Effector memory CD8-positive, alpha-beta T cell (primary cell): ENCODE results near the gene DDO.
"Not testable (repeated sequence)": the region's sequence is repeated elsewhere in the genome, so short reads cannot be mapped to it uniquely, and the experiment has no call there.

Experiments
- ATAC-seq: fragments of 150-1000 bp; cut with Tn5 transposase; replicated peaks from 2 replicates; pipeline ENCODE4 v1.10.0; 2021; ENCODE audit warnings: mild to moderate bottlenecking, moderate library complexity
- DNase-seq, 3 experiments: peaks; one replicate each; pipeline ENCODE4 v3.0.0; 2021
- H3K27ac Mint-ChIP-seq, 2 donors: one replicate each; pipeline ENCODE4 v1.8.0; 2022; ENCODE audit warnings: mild to moderate bottlenecking in 2 of 2, mixed read lengths in 2 of 2, moderate library complexity in 2 of 2
- H3K27me3 Mint-ChIP-seq, 2 donors: one replicate each; pipeline ENCODE4 v1.8.0; 2022; ENCODE audit warnings: mixed read lengths in 2 of 2
- H3K36me3 Mint-ChIP-seq: one replicate; pipeline ENCODE4 v1.8.0; 2022; ENCODE audit warnings: mild to moderate bottlenecking, moderate library complexity, mixed read lengths; ENCODE audit not compliant: insufficient read depth
- H3K4me1 Mint-ChIP-seq, 2 donors: one replicate each; pipeline ENCODE4 v1.8.0; 2022; ENCODE audit warnings: low read depth in 2 of 2, mixed read lengths in 2 of 2
- H3K4me3 Mint-ChIP-seq, 2 donors: one replicate each; pipeline ENCODE4 v1.8.0; 2022; ENCODE audit warnings: mild to moderate bottlenecking in 2 of 2, mixed read lengths in 2 of 2, moderate library complexity in 2 of 2
- H3K9me3 Mint-ChIP-seq, 2 donors: one replicate each; pipeline ENCODE4 v1.8.0; 2022; ENCODE audit warnings: mixed read lengths in 2 of 2
- total RNA-seq, 9 experiments: gene quantifications; one replicate each; lab custom pipeline; 2026; lab: John Stamatoyannopoulos, UW

Gene DDO, protein sequence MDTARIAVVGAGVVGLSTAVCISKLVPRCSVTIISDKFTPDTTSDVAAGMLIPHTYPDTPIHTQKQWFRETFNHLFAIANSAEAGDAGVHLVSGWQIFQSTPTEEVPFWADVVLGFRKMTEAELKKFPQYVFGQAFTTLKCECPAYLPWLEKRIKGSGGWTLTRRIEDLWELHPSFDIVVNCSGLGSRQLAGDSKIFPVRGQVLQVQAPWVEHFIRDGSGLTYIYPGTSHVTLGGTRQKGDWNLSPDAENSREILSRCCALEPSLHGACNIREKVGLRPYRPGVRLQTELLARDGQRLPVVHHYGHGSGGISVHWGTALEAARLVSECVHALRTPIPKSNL
- 0 to 0.07 (median 0) reads per million in 9 experiments for total RNA-seq

DNA sequence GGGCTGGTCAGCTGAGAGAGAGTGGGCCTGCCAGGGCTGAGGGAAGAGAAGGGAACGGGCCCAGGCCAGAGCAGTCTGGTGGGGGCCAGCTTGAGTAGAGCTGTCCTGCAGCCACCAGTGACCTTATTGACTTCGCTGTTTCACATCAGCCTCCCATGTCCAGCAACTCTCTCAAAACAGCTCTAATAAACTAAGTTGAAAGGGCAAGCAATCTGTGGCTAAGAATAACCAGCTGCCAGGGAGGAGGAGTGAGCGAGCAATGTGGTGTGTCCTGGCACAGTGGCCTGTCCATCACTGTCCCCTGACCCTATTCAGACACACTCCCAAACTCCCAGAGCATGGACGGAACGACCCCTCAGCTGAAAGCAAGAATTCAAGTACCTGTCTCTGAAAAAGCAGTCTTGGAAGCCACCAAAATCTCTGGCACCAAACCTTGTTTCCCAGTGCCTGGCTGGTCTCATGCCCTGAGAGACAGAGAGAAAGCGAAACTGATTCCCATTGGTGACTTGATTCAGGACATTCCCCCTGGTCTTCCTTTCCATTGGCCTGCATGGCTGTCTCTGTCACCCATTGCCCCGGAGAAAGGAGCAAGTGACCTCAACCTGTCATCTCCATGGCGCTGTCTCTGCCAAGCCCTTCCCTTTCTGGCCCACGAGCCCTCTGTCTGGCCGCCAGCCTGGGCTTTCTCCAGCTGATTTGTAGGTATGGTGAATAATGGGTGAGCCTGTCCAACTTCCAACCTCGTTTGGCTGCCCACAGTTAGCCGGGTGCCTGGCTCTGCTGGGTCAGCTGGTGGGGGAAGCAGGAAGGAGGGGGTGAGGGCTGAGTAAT is at the start of gene DDO:
Gene DDO, minus strand, starts transcription at position 490 of the 831 bp plus-strand sequence. CDS start 2,113 bp downstream, outside the sequence.
- ATAC-seq (peak; percentile 32), DNase-seq (no peak)
- H3K27me3 Mint-ChIP-seq: peaks cover 28 to 60% of the 10 kb centered on the region in 2 donors
- peak within 1 kb of the TSS; percentile 18 to 44 for H3K4me3 Mint-ChIP-seq
- H3K4me1 Mint-ChIP-seq: peaks cover 5% of the 10 kb centered on the region in 2 donors
- no peaks in the 10 kb centered on the region for H3K36me3 Mint-ChIP-seq
- no peaks in the 10 kb centered on the region for H3K9me3 Mint-ChIP-seq
- H3K27ac Mint-ChIP-seq: peak within 1 kb of the TSS in 1 of 2 donors; percentile 15

- Mint-ChIP-seq H3K27ac (no peak overlapping the region), H3K9me3 (peaks cover 3 to 10% of the 10 kb centered on the region in 2 donors), H3K27me3 (peaks cover 40% of the 10 kb centered on the region in 2 donors), H3K4me1 (no peaks in the 10 kb centered on the region), H3K36me3 (peaks cover 3% of the 10 kb centered on the region), H3K4me3 (no peak overlapping the region)
- ATAC-seq (no peak), DNase-seq (no peak)
These were observed 47.6 kb upstream of the DDO start for GRCh38 chr6:110462884-110463481.

- Mint-ChIP-seq H3K4me3 (no peak overlapping the region), H3K27me3 (peaks cover 46 to 52% of the 10 kb centered on the region in 2 donors), H3K4me1 (no peaks in the 10 kb centered on the region), H3K27ac (no peak overlapping the region), H3K36me3 (peaks cover 3% of the 10 kb centered on the region), H3K9me3 (peaks cover 3 to 10% of the 10 kb centered on the region in 2 donors)
- DNase-seq (no peak), ATAC-seq (no peak)
These were observed 46.0 kb upstream of the DDO start for GRCh38 chr6:110461376-110461775.

DNA sequence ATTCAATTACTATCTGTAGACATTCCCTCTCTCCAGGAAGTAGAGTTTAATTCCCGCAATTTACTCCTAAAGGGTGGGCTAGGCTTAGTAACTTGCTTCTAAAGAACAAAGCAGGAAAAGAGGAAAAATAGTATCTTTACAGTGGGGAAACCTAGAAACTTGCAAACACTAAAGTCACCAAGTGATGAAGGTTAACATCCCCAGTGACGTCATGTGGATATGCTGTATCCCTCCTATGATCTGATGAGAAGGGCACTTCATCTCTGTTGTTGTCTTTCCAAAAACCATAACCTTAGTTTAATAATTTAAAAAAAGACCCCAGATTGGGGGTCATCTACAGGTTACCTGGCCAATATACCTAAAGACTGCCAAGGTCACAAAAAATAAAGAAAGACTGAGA is 43.8 kb upstream of the DDO start:
- no peak overlapping the region for H3K4me3 Mint-ChIP-seq
- ATAC-seq: no peak
- no peak overlapping the region for H3K27ac Mint-ChIP-seq
- peaks cover 25 to 42% of the 10 kb centered on the region in 2 donors for H3K27me3 Mint-ChIP-seq
- DNase-seq: no peak
- no peaks in the 10 kb centered on the region for H3K4me1 Mint-ChIP-seq
- peaks cover 3% of the 10 kb centered on the region for H3K36me3 Mint-ChIP-seq
- H3K9me3 Mint-ChIP-seq: peaks cover 3 to 7% of the 10 kb centered on the region in 2 donors

DNA sequence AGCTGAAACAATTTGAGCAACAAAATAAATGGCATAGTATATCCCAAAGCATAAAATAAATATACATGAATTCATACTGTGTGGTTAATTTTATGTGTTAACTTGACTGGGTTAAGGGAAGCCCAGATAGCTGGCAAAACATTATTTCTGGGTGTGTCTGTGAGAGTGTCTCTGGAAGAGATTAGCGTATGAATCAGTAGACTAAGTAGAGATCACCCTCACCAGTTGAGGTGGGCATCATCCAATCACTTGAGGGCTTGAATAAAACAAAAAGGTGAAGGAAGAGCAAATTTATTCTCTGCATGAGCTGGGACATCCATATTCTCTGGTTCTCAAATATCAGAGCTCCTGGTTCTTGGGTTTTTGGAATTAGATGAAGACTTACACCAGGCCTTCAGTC is 43.1 kb upstream of the DDO start:
- H3K36me3 Mint-ChIP-seq: peaks cover 3% of the 10 kb centered on the region

GRCh38 chr6:110457567-110458175 is 42.3 kb upstream of the DDO start:
- not testable (repeated sequence) for H3K4me1 Mint-ChIP-seq, ATAC-seq, H3K27ac Mint-ChIP-seq, H3K36me3 Mint-ChIP-seq, DNase-seq, H3K4me3 Mint-ChIP-seq, H3K9me3 Mint-ChIP-seq
- peaks cover 32 to 35% of the 10 kb centered on the region in 2 donors for H3K27me3 Mint-ChIP-seq

More for the DNA sequence above, 43.1 kb upstream of the DDO start:
- H3K27ac Mint-ChIP-seq: no peak overlapping the region
- peaks cover 25 to 36% of the 10 kb centered on the region in 2 donors for H3K27me3 Mint-ChIP-seq
- no peak for ATAC-seq
- H3K4me1 Mint-ChIP-seq: no peaks in the 10 kb centered on the region
- H3K9me3 Mint-ChIP-seq: peaks cover 0 to 3% of the 10 kb centered on the region in 2 donors
- no peak for DNase-seq
- no peak overlapping the region for H3K4me3 Mint-ChIP-seq

DNA sequence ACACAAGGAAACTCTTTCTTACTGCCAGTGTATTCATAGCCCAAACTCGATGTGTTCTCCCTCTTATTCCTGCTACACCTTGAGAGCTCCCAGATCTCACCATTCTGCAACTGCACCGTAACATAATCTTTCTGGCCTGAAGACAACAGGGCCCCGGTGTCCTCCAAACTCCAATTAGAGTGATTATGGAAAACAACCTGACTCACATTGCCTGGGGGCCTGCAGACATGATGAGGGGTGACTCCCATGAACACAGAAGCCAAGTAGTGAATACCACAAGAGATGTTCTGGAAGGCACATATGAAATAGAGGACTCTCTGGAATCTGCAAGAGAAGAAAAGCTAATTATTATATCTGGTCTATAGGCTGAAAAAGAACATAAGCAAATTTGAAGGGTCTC is 41.3 kb upstream of the DDO start:
- DNase-seq (no peak), ATAC-seq (no peak)
- Mint-ChIP-seq H3K9me3 (peaks cover 0 to 2% of the 10 kb centered on the region in 2 donors), H3K4me3 (no peak overlapping the region), H3K36me3 (no peaks in the 10 kb centered on the region), H3K27me3 (peaks cover 32 to 35% of the 10 kb centered on the region in 2 donors), H3K4me1 (no peaks in the 10 kb centered on the region), H3K27ac (no peak overlapping the region)

DNA sequence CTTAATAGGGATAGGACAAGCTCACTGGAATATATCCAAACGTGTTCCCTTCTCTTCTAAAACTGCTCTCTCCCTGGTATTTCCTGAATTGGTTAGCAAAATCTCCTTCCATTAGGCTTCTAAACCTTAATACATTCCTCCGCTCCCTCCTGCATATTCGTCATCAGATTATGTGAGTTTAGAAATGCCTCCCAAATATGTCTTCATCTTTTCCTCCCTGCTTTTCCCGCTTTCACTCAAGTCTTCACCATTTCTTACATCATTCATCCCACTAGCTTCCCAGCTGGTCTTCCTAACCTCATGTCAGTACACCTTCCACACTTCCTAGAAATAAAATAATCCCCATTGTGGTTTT is 34.1 kb upstream of the DDO start:
- ATAC-seq (no peak), DNase-seq (no peak)
- Mint-ChIP-seq H3K36me3 (no peaks in the 10 kb centered on the region), H3K4me3 (no peak overlapping the region), H3K9me3 (no peaks in the 10 kb centered on the region), H3K27me3 (peaks cover 15 to 28% of the 10 kb centered on the region in 2 donors), H3K4me1 (no peaks in the 10 kb centered on the region), H3K27ac (no peak overlapping the region)

DNA sequence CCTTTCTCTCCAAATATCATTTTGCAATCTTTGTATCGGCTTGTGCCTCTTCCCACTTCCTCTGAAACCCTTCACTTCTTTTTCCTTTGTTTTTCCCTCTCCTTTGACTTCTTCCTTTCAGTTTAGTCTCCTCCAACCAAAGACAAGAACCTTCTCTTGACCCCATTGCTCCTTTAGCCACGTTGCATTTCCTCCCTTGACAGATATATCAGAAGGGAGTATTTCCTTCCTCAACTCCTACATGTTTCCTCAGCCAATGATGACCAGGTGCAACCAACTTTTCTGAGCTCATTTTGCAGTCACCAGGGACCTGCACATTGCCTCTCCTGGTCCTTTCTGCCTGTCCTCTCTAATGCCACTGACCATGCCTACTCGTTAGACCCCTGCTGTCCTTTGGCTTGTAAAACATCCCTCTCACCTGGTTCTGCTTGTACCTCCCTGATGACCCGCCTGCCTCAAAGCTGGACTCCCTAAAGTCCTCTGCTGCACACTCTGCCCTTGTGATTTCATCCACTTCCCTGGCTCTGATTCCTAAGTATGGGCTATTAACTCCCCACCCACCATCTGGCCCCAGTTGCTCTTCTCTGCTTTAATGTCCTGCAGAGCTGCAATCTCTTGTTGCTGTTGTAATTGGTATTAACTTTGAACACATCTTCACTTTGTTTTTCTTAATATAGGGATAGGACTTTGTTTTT is 33.6 kb upstream of the DDO start:
- DNase-seq (no peak), ATAC-seq (no peak)
- Mint-ChIP-seq H3K27ac (no peak overlapping the region), H3K27me3 (peaks cover 15 to 26% of the 10 kb centered on the region in 2 donors), H3K4me3 (no peak overlapping the region), H3K9me3 (no peaks in the 10 kb centered on the region), H3K36me3 (no peaks in the 10 kb centered on the region), H3K4me1 (no peaks in the 10 kb centered on the region)

DNA sequence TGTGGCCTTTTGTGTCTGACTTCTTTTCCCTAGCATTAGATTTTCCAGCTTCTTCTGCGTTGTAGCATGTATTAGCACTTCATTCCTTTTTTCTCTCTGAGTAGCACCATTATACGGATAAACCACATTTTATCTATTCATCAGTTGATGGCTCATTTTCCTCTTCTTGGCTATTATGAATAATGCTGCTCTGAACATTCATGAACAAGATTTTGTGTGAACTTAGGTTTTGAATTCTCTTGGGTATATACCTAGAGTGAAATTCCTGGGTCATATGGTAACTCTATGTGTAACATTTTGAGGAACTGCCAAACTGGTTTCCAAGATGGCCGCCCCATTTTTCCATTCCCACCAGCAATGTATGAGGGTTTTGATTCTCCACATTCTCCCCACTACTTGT is 32.4 kb upstream of the DDO start:
- H3K4me1 Mint-ChIP-seq: no peaks in the 10 kb centered on the region
- no peaks in the 10 kb centered on the region for H3K9me3 Mint-ChIP-seq
- ATAC-seq (no peak), DNase-seq (no peak)
- no peak overlapping the region for H3K4me3 Mint-ChIP-seq
- no peaks in the 10 kb centered on the region for H3K36me3 Mint-ChIP-seq
- no peak overlapping the region for H3K27ac Mint-ChIP-seq
- H3K27me3 Mint-ChIP-seq: peaks cover 14 to 26% of the 10 kb centered on the region in 2 donors

DNA sequence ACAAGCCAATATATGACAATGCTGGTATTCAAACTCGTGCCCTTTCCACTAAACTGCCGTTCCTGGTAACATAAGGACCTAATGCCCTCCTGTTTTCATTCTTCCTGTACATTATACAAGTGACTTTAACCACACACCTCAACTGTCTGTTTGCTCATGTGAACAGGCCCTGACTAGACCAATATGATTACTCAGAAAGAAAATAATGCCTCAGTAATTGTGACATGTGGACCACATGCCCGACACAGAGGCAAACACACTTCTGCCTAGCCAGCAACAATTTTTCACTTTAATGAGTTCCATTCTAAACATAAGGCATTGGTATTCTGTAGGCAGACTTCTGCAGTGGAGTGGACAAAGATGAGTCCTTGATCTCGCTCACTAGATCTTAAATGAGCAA is 31.0 kb upstream of the DDO start:
- Mint-ChIP-seq H3K4me3 (no peak overlapping the region), H3K9me3 (no peaks in the 10 kb centered on the region), H3K27me3 (peaks cover 14 to 31% of the 10 kb centered on the region in 2 donors), H3K4me1 (no peaks in the 10 kb centered on the region), H3K36me3 (no peaks in the 10 kb centered on the region), H3K27ac (no peak overlapping the region)
- no peak for ATAC-seq
- no peak for DNase-seq

DNA sequence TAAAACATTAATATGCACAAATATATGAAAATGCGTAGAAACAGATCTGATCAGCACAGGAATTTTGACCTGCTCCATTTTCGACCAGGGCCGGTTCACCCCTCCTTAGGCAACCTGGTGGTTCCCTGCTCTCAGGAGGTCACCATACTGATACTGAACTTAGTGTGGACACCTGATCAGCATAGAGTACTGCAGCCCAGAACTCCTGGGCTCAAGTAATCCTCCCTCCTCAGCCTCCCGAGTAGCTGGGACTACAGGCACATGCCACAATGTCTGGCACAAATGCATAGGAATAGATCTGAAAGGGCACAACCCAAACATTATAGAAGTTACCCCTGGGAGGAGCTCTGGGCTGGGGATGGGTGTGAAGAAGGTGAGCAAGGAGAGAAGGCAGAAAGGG is 24.7 kb upstream of the DDO start:
- H3K27ac Mint-ChIP-seq: no peak overlapping the region
- DNase-seq (no peak), ATAC-seq (no peak)
- H3K4me3 Mint-ChIP-seq: no peak overlapping the region
- no peaks in the 10 kb centered on the region for H3K36me3 Mint-ChIP-seq
- no peaks in the 10 kb centered on the region for H3K9me3 Mint-ChIP-seq
- H3K4me1 Mint-ChIP-seq: no peaks in the 10 kb centered on the region
- H3K27me3 Mint-ChIP-seq: peaks cover 31 to 55% of the 10 kb centered on the region in 2 donors

DNA sequence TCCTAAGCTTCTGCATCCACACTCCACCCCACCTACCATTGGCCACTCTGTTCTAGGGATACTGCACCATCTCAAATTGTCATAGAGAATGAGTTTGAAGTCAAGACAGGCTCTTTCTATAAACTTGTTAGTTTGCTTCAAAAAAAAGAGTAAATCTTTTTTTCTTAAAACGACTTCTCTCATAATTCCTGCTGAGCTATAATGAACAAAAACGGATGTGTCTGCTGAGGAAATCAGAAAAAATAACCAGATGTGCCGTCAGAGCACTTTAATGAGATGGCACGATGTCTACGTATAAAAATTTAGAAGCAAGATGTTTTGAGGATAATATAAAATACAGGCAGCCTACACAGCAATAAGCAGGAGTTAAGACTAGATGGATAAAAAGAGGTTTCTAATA is 24.0 kb upstream of the DDO start:
- no peaks in the 10 kb centered on the region for H3K4me1 Mint-ChIP-seq
- no peak overlapping the region for H3K27ac Mint-ChIP-seq
- no peaks in the 10 kb centered on the region for H3K36me3 Mint-ChIP-seq
- no peak overlapping the region for H3K4me3 Mint-ChIP-seq
- H3K9me3 Mint-ChIP-seq: no peaks in the 10 kb centered on the region
- DNase-seq: no peak
- H3K27me3 Mint-ChIP-seq: peaks cover 31 to 53% of the 10 kb centered on the region in 2 donors
- ATAC-seq: no peak
